GM19193 (cell line): ENCODE measurements around the gene ZC3H18.

ENCODE experiments used
- POLR2A ChIP-seq: IDR thresholded peaks from 4 replicates; pipeline ENCODE4 v1.6.1; 2011; ENCODE audit not compliant: insufficient read depth, insufficient read length; ENCODE audit errors: extremely low read depth

ZC3H18 gene

DNA sequence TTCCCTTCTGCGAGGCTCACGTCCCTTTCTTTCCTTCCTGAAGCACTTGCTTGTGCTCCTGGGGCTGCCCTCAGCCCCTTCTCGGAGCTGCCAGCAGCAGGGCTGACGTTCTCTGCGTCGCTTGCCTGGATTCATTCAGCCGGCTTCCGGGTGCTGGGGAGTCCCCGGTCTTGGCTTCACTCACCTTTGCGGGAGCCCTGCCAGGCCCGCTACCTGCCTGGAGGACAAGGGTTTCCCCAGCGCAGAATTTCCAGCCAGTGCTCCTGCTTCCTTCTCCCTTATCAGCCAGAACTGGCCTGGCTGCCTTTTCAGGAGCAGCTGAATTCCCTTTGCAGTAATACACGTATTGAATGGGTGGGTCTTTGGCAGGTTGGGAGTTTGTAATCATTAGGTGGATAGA is 46.1 kb downstream of the ZC3H18 start:
- no peak for TF ChIP-seq POLR2A

DNA sequence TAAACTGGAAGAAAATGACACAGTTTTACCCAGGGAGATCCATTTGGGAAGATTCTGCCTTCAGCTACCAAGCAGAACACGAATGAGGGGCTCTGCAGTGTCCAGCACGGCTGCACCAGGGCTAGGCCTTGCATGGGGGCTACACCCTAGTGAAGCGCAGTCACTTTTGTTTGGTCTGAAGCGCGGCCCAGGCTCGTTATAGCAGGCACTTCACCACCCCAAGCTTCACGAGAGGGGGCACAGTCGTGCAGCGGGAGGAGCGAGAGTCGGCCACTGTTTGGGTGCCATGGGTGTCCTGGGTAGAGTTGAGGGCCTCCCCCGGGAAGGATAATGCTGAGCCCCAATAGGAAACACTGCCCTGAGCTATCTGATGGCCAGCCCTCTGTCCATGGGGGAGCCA is 46.5 kb downstream of the ZC3H18 start:
- TF ChIP-seq POLR2A = no peak

DNA sequence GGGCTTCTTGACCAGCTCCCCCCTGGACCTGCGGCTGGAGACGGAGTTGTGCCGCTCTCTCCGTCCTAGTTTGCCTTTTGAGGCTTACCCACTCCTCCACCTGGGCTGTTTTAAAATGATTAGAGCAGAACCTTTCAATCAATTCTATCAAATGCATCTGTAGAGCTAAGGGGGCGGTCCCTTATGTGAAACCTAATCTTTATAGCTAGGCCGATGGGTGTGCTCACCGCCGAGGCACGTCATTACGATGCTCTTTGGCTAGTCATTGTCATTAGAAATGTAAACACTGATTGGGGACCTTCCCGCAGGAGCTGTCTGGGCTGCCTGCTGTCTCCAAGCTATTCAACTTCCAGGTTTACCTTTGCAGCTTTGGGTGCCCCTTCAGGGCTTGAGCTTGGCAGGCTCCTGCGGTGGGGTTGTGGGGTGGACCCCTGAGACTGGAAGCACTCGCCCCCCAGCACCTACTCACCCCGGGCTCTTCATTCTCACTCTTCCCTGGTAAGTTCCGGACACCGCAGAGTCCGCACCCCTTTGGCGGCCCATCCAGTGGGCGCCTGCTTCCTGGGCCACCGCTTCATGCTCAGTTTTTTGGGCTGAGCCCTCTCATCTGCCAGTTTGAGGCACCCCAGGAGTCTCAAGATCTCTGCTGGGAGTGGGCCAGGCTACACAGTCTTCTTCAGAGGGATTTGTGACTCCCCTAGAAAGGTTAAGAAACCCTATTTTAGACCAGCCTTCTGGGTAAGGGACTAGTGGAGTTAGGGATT is 47.2 kb downstream of the ZC3H18 start:
- TF ChIP-seq POLR2A = no peak

DNA sequence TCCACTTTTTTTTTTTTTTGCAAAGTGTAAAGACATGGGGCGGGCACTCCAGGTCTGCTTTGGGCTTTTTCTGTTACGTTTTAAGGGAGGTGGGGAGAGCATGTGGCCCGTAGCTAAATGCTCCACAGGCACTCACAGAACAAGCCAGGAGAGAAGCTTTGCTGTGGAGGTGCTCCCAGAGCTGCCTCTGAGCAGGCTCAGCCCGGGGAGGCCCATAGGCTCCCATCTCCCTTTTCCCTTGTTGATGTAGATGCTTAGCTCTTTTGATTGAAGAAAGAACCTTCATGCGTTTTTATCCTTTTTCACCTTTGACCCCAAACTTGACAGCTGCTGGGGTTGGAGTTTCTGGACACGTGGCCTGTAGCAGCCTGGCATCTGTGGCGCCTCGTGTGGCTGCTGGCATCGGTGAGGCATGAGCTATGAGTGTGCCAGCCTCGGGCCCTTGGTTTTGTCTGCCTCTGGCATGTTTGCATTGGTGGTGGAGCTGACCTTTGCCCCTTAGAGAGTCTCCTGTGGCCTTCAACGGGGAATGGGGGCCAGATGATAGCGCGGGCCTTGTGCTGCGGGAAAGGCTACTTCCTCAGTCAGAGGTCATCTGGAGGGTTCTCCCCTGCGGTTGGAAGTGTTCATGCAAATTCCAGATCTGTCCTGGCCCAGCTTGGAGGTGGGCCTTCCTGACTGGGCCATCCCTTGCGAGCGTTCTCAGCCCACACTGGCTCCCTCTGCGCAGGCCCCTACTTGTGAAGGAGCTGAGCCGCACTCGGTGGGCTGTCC is 48.2 kb downstream of the ZC3H18 start:
- TF ChIP-seq POLR2A = no peak

DNA sequence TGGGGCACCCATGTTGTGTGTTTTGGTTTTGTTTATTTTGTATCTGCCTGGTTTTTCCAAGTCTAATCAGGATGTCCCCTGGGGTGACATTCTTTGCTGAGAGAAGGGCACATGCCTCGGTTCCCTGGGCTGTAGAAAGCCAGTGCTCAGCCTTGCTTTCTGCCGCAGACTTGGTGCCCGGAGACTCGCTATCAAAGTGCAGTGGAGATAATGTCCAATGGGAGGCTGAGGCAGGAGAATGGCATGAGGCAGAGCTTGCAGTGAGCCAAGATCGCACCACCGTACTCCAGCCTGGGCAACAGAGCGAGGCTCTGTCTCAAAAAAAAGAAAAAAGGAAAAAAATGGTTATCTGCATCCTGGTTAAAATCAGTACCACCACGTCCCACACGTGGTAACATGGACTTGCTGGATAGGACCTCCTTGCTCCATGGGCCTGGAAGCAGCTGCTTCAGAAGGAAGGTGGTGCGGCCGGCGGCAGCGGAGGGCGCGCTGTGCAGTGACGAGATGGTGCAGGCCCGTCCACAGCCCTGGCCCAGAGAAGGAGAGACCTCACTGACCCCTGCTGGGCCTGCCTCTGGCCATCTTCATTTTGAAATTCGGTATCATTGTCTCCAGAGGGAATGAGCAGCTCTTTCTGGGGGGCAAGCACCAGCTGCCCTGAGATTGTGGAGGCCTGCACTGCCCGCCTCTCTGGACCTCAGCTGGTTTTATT is 48.9 kb downstream of the ZC3H18 start:
- TF ChIP-seq POLR2A = no peak

DNA sequence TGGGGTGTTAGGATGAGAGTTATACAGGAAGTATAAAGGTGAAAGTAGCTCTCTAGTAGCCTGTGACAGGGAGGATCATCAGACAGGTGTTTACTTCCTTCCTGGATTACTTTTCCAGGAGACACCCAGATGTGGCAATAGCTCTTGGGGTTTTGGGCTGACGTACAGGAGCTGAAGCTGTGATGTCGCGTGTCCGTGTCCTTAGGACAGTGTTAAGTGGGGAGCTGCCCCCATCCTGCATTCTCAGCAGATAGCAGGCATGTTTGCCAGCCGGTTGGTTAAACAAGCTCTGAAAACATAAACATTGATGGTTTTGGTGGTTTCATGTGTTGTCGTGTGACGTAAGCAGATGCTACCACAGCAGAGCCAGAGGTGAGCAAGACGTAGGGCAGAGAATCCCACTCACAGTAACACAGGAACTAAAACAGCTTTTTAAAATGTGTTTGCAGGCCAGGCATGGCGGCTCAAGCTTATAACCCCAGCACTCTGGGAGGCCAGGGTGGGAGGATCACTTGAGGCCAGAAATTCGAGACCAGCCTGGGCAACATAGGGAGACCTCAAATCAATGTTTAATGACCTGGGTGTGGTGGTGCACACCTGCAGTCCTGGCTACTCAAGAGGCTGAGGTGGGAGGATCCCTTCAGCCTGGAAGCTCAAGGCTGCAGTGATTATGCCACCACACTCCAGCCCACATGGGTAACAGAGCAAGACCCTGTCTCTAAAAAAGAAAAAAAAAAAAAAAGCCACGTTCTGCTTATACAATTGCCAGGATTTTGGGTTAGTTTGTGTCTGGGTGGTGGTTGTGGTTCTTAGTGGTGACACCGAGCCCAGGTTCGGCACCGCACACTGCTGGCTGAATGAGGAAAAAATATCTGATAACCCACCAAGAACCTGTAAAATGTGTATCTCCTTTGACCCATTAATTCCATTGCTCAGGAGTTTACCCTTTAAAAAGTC is 49.9 kb downstream of the ZC3H18 start:
- TF ChIP-seq POLR2A = no peak

DNA sequence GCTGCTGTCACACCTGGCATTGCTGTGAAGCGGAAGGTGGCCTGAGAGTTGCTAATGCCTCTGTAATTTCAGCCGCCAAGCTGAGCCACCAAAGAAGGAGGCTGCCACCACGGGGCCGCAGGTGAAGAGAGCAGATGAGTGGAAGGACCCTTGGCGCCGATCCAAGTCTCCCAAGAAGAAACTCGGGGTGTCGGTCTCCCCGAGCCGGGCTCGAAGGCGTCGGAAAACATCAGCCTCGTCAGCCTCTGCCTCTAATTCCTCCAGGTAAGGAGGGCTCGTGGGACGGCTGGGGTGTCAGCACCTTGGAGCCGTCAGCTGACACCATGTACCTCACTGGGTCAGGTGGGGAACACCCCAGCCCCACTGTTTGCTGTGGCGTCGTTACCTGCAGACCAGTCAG is 51.9 kb downstream of the ZC3H18 start:
- TF ChIP-seq POLR2A = no peak

DNA sequence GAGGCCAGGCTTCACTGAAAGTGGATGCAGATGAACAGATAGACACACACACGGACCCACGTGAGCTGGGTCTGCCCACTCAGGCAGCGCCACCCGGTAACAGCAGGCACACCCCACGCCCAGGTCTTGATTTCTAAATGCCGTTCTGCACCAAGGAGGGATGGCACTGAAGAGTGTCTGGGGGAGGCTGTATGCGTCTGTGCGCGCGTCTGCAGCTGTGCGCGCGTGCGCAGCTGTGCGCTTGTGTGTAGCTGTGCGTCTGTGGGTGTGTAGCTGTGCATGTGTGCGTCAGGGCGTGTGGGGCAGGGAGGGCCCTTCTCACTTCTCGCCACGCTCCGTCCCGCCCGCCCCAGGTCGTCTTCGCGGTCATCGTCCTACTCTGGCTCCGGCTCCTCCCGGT is 52.7 kb downstream of the ZC3H18 start:
- no peak for TF ChIP-seq POLR2A

DNA sequence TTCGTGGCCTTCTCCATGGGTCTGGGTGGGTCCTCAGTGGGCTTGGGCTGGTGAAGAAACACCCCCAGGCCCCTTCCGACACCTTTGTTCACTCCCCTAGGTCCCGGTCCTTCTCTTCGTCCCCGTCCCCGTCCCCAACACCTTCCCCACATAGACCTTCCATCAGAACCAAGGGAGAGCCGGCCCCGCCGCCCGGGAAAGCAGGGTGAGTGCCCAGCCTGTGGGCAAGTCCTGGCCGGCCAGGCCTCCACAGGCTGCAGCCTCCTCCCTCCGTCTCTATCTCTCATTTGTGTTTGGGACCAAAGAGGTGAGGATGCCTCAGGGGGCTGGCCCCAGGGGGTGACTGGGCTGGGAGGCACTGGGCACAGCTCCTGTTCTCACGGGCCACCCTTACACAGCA is 53.7 kb downstream of the ZC3H18 start:
- no peak for TF ChIP-seq POLR2A

DNA sequence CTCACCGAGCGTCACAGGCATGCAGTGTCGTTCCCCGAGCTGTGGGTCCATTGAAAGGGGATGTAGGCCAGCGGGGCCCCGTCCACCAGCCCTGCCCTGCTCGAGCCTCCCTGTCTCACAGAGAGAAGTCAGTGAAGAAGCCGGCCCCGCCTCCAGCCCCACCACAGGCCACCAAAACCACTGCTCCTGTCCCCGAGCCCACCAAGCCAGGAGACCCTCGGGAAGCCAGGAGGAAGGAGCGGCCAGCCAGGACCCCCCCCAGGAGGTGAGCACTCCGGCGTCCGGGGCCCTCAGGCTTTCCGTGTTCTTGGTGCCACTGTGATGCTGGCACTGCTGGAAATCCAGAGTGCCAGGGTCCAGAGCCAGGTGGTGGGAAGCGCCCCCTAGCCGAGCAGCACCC is 54.3 kb downstream of the ZC3H18 start:
- no peak for TF ChIP-seq POLR2A

DNA sequence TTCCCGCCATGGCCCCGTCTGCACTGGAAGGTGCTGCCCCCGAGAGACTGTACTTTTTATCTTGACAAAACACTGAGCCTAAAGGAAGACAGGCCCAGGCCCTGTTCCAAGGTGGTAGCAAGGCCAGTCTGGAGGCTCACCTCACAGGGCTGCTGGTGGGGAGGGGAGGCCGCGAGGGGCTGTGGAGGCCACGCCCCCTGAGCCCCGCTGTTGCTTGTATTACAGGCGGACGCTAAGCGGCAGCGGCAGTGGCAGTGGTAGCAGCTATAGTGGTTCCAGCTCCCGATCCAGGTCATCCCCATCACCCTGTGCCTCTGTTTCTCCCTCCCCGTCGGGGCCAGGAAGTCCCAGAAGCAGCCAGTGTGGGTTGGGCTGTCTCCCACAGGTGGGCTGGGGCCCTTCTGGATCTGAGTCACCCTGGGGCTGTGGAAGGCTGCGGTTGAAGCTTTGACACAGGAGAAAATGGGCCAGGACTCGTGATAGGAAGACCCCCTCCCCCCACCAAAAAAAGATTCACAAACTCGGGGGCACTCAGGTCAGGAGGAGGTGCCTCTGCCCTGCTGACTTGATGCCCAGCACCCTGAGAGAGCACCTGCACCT is 54.9 kb downstream of the ZC3H18 start:
- TF ChIP-seq POLR2A = no peak

DNA sequence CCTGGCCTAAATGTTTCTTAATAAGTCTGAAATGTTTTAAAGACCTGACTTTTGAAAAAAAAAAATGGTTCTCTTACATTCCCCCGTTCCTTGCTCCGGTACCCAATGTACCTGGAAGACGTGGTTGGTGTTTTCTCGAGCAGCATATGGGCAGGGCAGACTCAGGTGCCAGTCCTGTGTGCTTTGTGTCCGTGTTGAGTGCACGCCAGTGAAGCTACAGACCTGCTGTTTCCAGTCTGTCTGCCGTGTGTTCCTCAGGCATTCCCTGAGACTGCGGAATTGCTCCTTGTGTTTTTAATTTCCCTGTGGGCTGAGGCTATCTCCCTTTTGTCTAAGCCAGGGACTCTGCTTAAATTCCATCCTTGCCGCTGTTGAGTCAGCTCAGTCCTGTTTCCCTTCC is 56.4 kb downstream of the ZC3H18 start:
- no peak for TF ChIP-seq POLR2A

DNA sequence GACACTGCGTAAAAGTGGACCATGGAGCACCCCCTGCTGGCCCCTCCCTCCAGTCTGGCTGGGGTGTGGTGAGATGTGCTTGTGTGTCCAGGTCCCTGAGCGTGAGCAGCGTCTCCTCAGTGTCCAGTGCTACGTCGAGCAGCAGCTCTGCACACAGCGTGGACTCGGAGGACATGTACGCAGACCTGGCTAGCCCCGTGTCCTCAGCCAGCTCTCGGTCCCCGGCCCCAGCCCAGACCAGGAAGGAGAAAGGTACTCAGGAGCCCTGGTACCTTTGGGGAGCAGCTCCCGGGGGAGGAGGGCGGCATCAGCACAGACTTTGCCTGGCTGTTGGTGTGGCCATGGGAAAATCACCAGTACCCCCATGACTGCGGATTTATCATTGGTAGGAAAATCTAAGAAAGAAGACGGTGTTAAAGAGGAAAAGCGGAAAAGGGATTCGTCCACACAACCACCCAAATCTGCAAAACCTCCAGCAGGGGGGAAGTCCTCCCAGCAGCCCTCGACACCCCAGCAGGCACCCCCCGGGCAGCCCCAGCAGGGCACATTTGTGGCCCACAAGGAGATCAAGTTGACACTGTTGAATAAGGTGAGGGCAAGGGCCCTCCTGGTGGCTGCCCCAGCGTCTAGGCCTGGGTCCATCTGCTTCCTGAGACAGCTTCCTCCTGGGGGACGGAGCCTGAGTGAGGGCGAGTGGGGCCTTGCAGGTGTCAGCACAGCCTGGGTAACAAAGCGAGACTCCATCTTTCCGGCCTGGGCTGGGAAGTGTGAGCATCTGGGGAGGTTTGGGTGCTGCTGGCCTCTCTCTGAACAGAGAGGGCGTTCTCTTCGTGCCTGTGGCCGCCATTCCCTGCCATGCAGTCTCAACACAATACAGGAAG is 57.6 kb downstream of the ZC3H18 start:
- no peak for TF ChIP-seq POLR2A
